ENCODE results near the gene RAB9B. TPM values are rescaled to one million over a fixed set of nuclear protein-coding genes. Genes with fewer than 3 reads are reported as not detected.

The RAB9B gene
- total RNA-seq, 3 donors from 2014 or later: 0.69 to 8.0 (median 0.82) TPM

DNA sequence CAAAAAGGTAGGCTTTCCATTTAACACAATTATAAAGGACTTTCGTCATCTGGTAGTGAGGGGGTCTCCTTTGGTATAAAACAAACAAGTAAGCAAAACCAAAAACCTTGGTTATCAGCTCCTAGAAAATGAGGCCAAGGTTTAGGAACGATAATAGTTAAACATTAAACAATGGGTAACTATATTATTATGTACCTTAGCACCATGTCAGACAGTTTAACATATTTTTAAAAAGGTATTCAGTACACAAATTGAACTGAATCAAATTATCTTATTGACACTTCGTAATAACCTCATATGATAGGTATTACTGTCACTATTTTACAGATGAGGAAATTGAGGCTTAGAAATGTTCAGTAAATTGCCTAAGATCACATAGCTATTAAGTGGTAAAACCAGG, 32.1 kb upstream of the RAB9B start:
- DNase-seq: no peak
- H3K9me3 ChIP-seq: no peaks in the 10 kb centered on the region
- TF ChIP-seq, protein P1, sequence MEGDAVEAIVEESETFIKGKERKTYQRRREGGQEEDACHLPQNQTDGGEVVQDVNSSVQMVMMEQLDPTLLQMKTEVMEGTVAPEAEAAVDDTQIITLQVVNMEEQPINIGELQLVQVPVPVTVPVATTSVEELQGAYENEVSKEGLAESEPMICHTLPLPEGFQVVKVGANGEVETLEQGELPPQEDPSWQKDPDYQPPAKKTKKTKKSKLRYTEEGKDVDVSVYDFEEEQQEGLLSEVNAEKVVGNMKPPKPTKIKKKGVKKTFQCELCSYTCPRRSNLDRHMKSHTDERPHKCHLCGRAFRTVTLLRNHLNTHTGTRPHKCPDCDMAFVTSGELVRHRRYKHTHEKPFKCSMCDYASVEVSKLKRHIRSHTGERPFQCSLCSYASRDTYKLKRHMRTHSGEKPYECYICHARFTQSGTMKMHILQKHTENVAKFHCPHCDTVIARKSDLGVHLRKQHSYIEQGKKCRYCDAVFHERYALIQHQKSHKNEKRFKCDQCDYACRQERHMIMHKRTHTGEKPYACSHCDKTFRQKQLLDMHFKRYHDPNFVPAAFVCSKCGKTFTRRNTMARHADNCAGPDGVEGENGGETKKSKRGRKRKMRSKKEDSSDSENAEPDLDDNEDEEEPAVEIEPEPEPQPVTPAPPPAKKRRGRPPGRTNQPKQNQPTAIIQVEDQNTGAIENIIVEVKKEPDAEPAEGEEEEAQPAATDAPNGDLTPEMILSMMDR (IDR thresholded peaks at IDR 0.05): no peak
- intact Hi-C loops (cut with DNase I, micrococcal nuclease): no loop called here
- H3K36me3 ChIP-seq (ENCODE audit: low read depth): no peaks in the 10 kb centered on the region
- peak; percentile 52 for ATAC-seq
- no peak overlapping the region for H3K4me3 ChIP-seq
- no peaks in the 10 kb centered on the region for H3K4me1 ChIP-seq (ENCODE audit: low read depth)

DNA sequence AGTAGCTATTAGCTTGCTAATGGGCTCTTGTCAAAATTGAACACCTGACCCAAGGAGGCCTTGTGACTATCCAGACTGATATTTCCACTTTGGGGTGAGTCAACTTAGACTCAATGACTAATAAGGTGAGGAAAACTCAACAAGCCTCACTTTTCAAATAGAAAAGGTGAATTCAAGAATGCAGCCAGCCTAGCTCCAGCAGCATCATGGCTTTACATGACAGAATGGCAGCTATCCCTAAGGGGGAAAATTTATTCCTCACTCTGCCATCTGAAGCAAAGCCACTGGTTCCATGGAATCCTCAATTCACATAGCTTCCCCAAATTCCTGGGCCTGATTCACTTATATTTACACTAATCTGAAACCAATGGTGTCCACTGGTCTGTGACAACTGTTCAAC, 29.1 kb upstream of the RAB9B start:
- intact Hi-C loops (cut with DNase I, micrococcal nuclease): no loop called here
- no peak for DNase-seq
- Histone ChIP-seq H3K36me3 (ENCODE audit: low read depth) (no peaks in the 10 kb centered on the region), H3K4me1 (ENCODE audit: low read depth) (no peaks in the 10 kb centered on the region), H3K9me3 (no peaks in the 10 kb centered on the region), H3K4me3 (no peak overlapping the region)
- TF ChIP-seq, protein P1 (IDR thresholded peaks at IDR 0.05): no peak
- no peak for ATAC-seq

DNA sequence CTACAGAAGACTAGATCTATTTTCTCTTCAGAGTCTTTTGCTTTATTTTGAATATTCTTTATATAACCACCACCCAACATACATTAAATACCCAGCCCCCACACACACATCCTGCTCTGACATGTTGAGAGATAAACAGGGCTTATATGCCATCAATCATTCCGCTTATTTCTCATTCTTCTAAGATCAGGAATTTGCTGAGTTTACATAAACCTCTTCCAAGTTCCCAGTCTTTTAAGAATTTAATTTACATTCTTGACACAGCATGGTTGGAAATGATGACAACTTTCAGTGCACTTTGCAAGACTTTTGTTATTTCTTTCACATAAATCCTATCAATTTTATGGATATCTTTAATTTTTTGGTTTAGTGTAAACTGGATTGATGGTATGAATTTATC, 17.5 kb upstream of the RAB9B start:
- DNase-seq: no peak
- TF ChIP-seq, protein P1 (IDR thresholded peaks at IDR 0.05): no peak
- Histone ChIP-seq H3K36me3 (ENCODE audit: low read depth) (no peaks in the 10 kb centered on the region), H3K4me3 (no peak overlapping the region), H3K4me1 (ENCODE audit: low read depth) (no peaks in the 10 kb centered on the region), H3K9me3 (no peaks in the 10 kb centered on the region)
- no peak for ATAC-seq
- intact Hi-C loops (cut with DNase I, micrococcal nuclease): loop anchor here in 1 of 2 donors (5.0 kb wide), 1 partner anchor 288 kb away; no protein-coding TSS in a partner anchor

DNA sequence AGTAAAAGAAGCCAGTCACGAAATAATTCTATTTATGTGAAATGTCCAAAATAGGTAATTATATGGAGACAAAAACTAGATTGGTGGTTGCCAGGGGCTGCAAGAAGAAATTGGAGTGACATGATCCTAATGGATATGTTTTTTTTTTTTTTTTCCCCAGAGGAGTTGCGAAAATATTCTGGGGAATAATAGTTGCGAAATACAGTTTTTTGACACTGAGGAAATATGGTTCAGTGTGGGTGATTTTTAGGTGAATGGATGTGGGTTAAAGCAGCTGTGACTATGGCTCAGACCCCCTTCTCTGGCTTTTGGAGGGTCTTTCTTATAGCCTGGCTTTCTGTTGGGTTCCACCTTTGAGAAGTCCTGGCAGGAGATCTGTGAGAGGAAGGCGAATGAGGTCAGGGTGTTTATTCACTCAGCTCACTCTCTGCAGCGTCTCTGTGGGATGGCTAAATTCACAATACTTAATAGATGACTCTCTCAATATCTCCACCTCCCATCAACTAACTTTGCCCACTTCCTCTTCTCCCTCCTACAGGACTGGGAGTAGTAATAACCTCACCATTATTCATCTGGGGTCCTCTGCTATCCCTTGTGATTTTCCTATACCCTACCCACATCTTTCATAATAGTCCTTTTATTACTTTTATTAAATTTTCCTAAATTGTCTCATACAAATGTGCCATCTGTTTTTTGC, 15.3 kb upstream of the RAB9B start:
- TF ChIP-seq, protein P1 (IDR thresholded peaks at IDR 0.05): no peak
- no peaks in the 10 kb centered on the region for H3K36me3 ChIP-seq (ENCODE audit: low read depth)
- ATAC-seq (no peak), DNase-seq (no peak)
- H3K4me1 ChIP-seq (ENCODE audit: low read depth): no peaks in the 10 kb centered on the region
- H3K9me3 ChIP-seq: no peaks in the 10 kb centered on the region
- intact Hi-C loops (cut with DNase I, micrococcal nuclease): loop anchor here in 1 of 2 donors (5.0 kb wide), 1 partner anchor 290 kb away; no protein-coding TSS in a partner anchor
- H3K4me3 ChIP-seq: no peak overlapping the region

DNA sequence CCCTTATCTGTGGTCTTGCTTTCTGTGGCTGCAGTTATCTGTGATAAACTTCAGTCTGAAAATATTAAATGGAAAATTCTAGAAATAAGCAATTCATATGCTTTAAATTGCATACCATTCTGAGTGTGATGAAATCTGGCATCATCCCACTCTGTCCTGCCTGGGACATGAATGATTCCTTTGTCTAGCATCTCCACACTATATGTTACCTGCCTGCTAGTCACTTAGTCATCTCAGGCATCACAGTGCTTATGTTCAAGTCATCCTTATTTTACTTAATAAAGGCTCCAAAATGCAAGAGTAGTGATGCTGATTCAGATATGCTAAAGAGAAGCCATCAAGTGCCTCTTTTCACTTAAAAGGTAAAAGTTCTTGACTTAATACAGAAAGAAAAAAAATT, 14.3 kb upstream of the RAB9B start:
- no peak for DNase-seq
- TF ChIP-seq, protein P1 (IDR thresholded peaks at IDR 0.05): no peak
- Histone ChIP-seq H3K4me1 (ENCODE audit: low read depth) (no peaks in the 10 kb centered on the region), H3K36me3 (ENCODE audit: low read depth) (no peaks in the 10 kb centered on the region), H3K4me3 (no peak overlapping the region), H3K9me3 (no peaks in the 10 kb centered on the region)
- intact Hi-C loops (cut with DNase I, micrococcal nuclease): loop anchor here in 1 of 2 donors (5.0 kb wide), 1 partner anchor 291 kb away; no protein-coding TSS in a partner anchor
- no peak for ATAC-seq

Data from mucosa of descending colon (tissue), 3 donors.